Measurements from ENCODE around the gene ADK.
"Not testable (repeated sequence)": the region's sequence is repeated elsewhere in the genome, so short reads cannot be mapped to it uniquely, and the experiment has no call there.

Gene ADK

GRCh38 chr10:74275755-74276290 is 124.8 kb downstream of the ADK start:
- Mint-ChIP-seq H3K4me1 (peaks cover 24% of the 10 kb centered on the region), H3K27me3 (no peaks in the 10 kb centered on the region), H3K4me3 (no peak overlapping the region), H3K27ac (no peak overlapping the region), H3K9me3 (no peaks in the 10 kb centered on the region), H3K36me3 (peaks cover 13% of the 10 kb centered on the region)
- no peak for ATAC-seq

- ATAC-seq = no peak
- Mint-ChIP-seq H3K9me3 (no peaks in the 10 kb centered on the region), H3K27ac (no peak overlapping the region), H3K36me3 (peaks cover 19% of the 10 kb centered on the region), H3K4me3 (no peak overlapping the region), H3K27me3 (no peaks in the 10 kb centered on the region), H3K4me1 (peaks cover 29% of the 10 kb centered on the region)
Observed at GRCh38 chr10:74276416-74276815, 125.4 kb downstream of the ADK start.

- Mint-ChIP-seq H3K4me3 (no peak overlapping the region), H3K27me3 (no peaks in the 10 kb centered on the region), H3K27ac (no peak overlapping the region), H3K4me1 (peaks cover 19% of the 10 kb centered on the region), H3K36me3 (peaks cover 44% of the 10 kb centered on the region), H3K9me3 (peaks cover 11% of the 10 kb centered on the region)
- no peak for ATAC-seq
Observed at GRCh38 chr10:74282151-74282847, 131.3 kb downstream of the ADK start.

GRCh38 chr10:74282848-74283210 is 131.8 kb downstream of the ADK start:
- Mint-ChIP-seq H3K9me3 (peaks cover 11% of the 10 kb centered on the region), H3K36me3 (peaks cover 47% of the 10 kb centered on the region), H3K4me3 (no peak overlapping the region), H3K27ac (no peak overlapping the region), H3K4me1 (peaks cover 19% of the 10 kb centered on the region), H3K27me3 (no peaks in the 10 kb centered on the region)
- no peak for ATAC-seq

GRCh38 chr10:74289188-74289587 is 138.2 kb downstream of the ADK start:
- H3K36me3 Mint-ChIP-seq = peaks cover 21% of the 10 kb centered on the region
- H3K4me3 Mint-ChIP-seq = no peak overlapping the region
- no peaks in the 10 kb centered on the region for H3K27me3 Mint-ChIP-seq
- no peak overlapping the region for H3K27ac Mint-ChIP-seq
- H3K4me1 Mint-ChIP-seq = peaks cover 9% of the 10 kb centered on the region
- ATAC-seq = no peak
- peaks cover 7% of the 10 kb centered on the region for H3K9me3 Mint-ChIP-seq

- Mint-ChIP-seq H3K4me3 (no peak overlapping the region), H3K27me3 (no peaks in the 10 kb centered on the region), H3K4me1 (peaks cover 9% of the 10 kb centered on the region), H3K27ac (peak overlapping the region; percentile 39), H3K36me3 (peaks cover 14% of the 10 kb centered on the region), H3K9me3 (peaks cover 3% of the 10 kb centered on the region)
- no peak for ATAC-seq
Observed at GRCh38 chr10:74289951-74290350, 138.9 kb downstream of the ADK start.

- no peaks in the 10 kb centered on the region for H3K27me3 Mint-ChIP-seq
- no peak overlapping the region for H3K27ac Mint-ChIP-seq
- no peaks in the 10 kb centered on the region for H3K9me3 Mint-ChIP-seq
- ATAC-seq = no peak
- peaks cover 12% of the 10 kb centered on the region for H3K36me3 Mint-ChIP-seq
- no peak overlapping the region for H3K4me3 Mint-ChIP-seq
- peaks cover 9% of the 10 kb centered on the region for H3K4me1 Mint-ChIP-seq
Observed at GRCh38 chr10:74290708-74291107, 139.7 kb downstream of the ADK start.

- peaks cover 6% of the 10 kb centered on the region for H3K36me3 Mint-ChIP-seq
- H3K27ac Mint-ChIP-seq = no peak overlapping the region
- no peak for ATAC-seq
- H3K4me1 Mint-ChIP-seq = peaks cover 9% of the 10 kb centered on the region
- no peaks in the 10 kb centered on the region for H3K9me3 Mint-ChIP-seq
- H3K27me3 Mint-ChIP-seq = no peaks in the 10 kb centered on the region
- H3K4me3 Mint-ChIP-seq = no peak overlapping the region
Observed at GRCh38 chr10:74292871-74293427, 141.9 kb downstream of the ADK start.

GRCh38 chr10:74293686-74294371 is 142.8 kb downstream of the ADK start:
- Mint-ChIP-seq H3K27ac (no peak overlapping the region), H3K4me1 (peaks cover 13% of the 10 kb centered on the region), H3K27me3 (no peaks in the 10 kb centered on the region), H3K9me3 (no peaks in the 10 kb centered on the region), H3K4me3 (no peak overlapping the region), H3K36me3 (peaks cover 6% of the 10 kb centered on the region)
- no peak for ATAC-seq

GRCh38 chr10:74297389-74298080 is 146.5 kb downstream of the ADK start:
- ATAC-seq = no peak
- peaks cover 13% of the 10 kb centered on the region for H3K36me3 Mint-ChIP-seq
- H3K4me1 Mint-ChIP-seq = peaks cover 21% of the 10 kb centered on the region

GRCh38 chr10:74300074-74300621 is 149.1 kb downstream of the ADK start:
- H3K4me3 Mint-ChIP-seq, H3K27me3 Mint-ChIP-seq, ATAC-seq, H3K9me3 Mint-ChIP-seq: not testable (repeated sequence)
- H3K36me3 Mint-ChIP-seq = peaks cover 13% of the 10 kb centered on the region
- H3K27ac Mint-ChIP-seq = peak overlapping the region; percentile 65
- H3K4me1 Mint-ChIP-seq = peaks cover 18% of the 10 kb centered on the region

More at GRCh38 chr10:74297389-74298080, 146.5 kb downstream of the ADK start:
- Mint-ChIP-seq H3K9me3 (no peaks in the 10 kb centered on the region), H3K27ac (no peak overlapping the region), H3K27me3 (no peaks in the 10 kb centered on the region), H3K4me3 (no peak overlapping the region)

- Mint-ChIP-seq H3K27me3 (no peaks in the 10 kb centered on the region), H3K4me3 (no peak overlapping the region), H3K36me3 (peaks cover 13% of the 10 kb centered on the region), H3K27ac (peak overlapping the region; percentile 65), H3K9me3 (no peaks in the 10 kb centered on the region), H3K4me1 (peaks cover 23% of the 10 kb centered on the region)
- no peak for ATAC-seq
Observed at GRCh38 chr10:74300666-74301065, 149.6 kb downstream of the ADK start.

- no peaks in the 10 kb centered on the region for H3K27me3 Mint-ChIP-seq
- no peak overlapping the region for H3K4me3 Mint-ChIP-seq
- peaks cover 12% of the 10 kb centered on the region for H3K36me3 Mint-ChIP-seq
- peaks cover 26% of the 10 kb centered on the region for H3K4me1 Mint-ChIP-seq
- ATAC-seq = no peak
- no peak overlapping the region for H3K27ac Mint-ChIP-seq
- H3K9me3 Mint-ChIP-seq = no peaks in the 10 kb centered on the region
Observed at GRCh38 chr10:74305730-74306129, 154.7 kb downstream of the ADK start.

GRCh38 chr10:74306227-74306982 is 155.4 kb downstream of the ADK start:
- no peaks in the 10 kb centered on the region for H3K27me3 Mint-ChIP-seq
- H3K27ac Mint-ChIP-seq = no peak overlapping the region
- H3K36me3 Mint-ChIP-seq = peaks cover 12% of the 10 kb centered on the region
- H3K4me1 Mint-ChIP-seq = peaks cover 27% of the 10 kb centered on the region
- H3K9me3 Mint-ChIP-seq = no peaks in the 10 kb centered on the region
- no peak for ATAC-seq
- no peak overlapping the region for H3K4me3 Mint-ChIP-seq

All from stimulated activated memory B cell treated with anti-CD40 and anti-IgM and Interleukin-4, amounts not matched to agents 10 μg/mL and 1 μg/mL and 100 μg/mL, for 72 hours (primary cell).